CD4-positive, alpha-beta T cell treated with Interleukin-2 at 100 ng/mL for 4 hours (primary cell): Measurements from ENCODE around the gene S100A12.
"Not testable (repeated sequence)": the region's sequence is repeated elsewhere in the genome, so short reads cannot be mapped to it uniquely, and the experiment has no call there.

ENCODE experiments used
- DNase-seq: peaks from one replicate; pipeline ENCODE4 v3.0.0-alpha.2; 2020; ENCODE audit warnings: low spot score

The S100A12 gene

GRCh38 chr1:153375511-153375910, at the start of gene S100A12:
Gene S100A12, minus strand, starts transcription at chr1:153375621. Its CDS starts 1,029 bp downstream, at chr1:153374592.
- no peak for DNase-seq

GRCh38 chr1:153422450-153423068, 47.1 kb upstream of the S100A12 start:
- DNase-seq = peak; percentile 55

GRCh38 chr1:153420306-153420705, 44.9 kb upstream of the S100A12 start:
- no peak for DNase-seq

- not testable (repeated sequence) for DNase-seq
Measured at GRCh38 chr1:153419436-153419793, 44.0 kb upstream of the S100A12 start.

GRCh38 chr1:153418758-153419435, 43.5 kb upstream of the S100A12 start:
- DNase-seq = not testable (repeated sequence)

DNA sequence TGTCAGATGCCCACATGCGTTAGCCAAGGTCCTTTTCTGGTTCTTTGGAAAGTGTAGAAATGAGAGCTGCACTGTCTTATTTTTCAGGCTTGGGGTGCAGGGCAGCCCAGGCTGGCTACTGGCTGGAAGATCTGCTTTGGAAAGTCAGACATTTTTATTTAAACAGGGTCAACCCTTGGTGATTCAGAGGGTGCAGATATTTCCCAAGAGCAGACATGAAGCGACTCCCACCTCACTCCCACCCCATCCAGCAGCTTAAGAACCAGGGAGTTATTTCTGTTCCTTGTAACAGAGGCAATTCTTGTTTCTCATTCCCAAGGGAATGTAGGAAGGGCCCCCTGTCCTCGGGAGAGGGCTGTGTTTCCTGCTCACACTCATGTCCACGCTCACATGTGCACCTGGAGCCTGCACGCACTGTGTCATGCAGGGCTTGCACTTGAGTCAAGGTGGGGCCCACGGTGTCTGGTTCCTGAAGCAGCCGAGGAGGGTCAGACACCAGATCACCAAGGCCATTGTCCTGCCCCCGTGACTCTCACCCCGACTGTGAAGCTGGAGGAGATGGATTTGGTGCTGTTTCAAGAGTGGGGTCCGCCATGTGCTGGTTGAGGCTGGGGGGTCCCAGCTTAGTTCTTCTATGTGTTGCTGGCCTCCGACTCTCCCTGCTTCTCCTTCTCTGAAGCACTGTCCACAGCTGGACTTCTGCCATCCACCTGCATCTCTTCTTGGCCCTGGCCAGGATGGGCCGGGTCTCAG, 41.9 kb upstream of the S100A12 start:
- no peak for DNase-seq

GRCh38 chr1:153415850-153416570, 40.6 kb upstream of the S100A12 start, which contains the start of gene S100A7A:
Gene S100A7A, plus strand, starts transcription at chr1:153416520. Its CDS starts 1,563 bp downstream, at chr1:153418083.
- no peak for DNase-seq

DNA sequence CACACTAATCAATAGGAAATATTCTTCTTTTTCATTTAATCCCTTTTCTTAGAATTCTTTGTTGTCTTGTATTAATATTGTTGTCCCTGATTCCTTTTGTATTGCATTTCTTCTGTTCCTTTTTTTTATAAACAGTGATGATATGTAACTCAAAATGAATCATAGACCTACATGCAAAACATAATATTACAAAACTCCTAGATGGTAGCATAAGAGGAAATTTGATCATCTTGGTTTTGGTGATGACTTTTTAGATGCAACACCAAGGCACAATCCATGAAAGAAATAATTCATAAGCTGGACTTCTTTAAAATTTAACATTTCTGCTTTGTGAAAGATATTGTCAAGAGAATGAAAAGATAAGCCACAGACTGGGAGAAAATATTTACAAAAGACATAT, 38.5 kb upstream of the S100A12 start:
- DNase-seq = not testable (repeated sequence)

DNA sequence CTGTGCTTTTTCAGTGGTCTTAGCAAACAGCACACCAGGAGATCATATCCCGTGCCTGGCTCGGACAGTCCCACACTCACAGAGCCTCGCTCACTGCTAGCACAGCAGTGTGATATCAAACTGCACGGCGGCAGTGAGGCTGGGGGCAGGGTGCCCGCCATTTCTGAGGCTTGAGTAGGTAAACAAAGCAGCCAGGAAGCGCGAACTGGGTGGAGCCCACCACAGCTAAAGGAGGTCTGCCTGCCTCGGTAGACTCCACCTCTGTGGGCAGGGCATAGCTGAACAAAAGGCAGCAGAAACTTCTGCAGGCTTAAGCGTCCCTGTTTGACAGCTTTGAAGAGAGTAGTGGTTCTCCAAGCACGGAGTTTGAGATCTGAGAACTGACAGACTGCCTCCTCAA, 31.9 kb upstream of the S100A12 start:
- not testable (repeated sequence) for DNase-seq

DNA sequence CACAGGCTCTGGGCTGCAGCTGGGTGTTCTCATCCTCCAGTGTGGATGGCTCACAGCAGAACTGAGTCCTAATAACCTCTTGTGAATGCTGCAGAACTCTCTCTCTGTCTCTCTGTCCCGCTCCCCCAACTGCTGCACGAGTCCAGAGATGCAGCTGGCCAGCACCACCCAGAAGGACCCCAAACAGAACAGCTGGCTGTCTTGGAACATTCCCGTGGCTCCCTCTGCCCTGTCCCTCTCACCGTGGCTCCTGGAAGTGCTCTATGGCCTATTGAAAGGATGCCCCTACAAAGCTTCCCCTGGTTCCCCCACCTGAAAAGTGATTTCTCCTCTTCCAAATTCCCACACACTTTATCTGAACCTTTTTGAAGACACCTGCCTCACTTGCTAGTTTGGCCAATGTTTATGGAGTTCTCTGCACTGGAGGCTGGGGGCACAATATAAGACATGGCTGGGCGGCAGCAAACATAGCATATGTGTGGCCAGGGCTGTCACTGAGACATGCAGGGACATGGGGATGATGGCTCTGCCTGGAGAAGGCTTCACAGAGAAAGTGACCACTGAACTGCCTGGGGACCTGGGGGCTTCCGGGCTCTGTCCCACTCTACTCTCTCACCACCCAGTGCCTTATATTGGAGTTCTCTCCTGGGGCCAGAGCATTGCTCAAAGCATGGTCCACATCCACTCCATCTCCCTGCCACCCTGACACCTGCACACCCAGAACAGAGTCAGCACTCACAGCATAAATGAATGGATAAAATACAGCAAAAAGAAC, 30.6 kb upstream of the S100A12 start:
- DNase-seq = not testable (repeated sequence)

DNA sequence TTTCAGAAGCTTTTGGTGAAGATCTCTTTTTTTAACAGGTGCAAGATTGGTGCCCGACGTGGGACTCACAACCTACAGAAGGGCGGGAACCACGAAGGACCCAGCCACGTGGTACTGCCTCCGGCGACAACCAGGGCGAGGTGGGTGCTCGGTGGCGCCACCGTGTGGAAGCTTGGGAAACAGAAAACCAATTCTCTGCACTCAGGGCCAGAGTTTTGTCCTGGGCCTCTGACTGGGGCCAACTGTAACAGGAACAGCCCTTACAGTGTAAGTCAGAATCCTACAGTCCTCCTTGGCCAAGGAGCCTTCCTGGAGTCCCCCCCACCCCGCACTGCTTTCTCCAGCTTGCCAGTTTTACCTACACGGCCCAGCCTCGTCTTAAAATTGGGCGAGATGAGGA, 29.3 kb upstream of the S100A12 start:
- peak; percentile 45 for DNase-seq

DNA sequence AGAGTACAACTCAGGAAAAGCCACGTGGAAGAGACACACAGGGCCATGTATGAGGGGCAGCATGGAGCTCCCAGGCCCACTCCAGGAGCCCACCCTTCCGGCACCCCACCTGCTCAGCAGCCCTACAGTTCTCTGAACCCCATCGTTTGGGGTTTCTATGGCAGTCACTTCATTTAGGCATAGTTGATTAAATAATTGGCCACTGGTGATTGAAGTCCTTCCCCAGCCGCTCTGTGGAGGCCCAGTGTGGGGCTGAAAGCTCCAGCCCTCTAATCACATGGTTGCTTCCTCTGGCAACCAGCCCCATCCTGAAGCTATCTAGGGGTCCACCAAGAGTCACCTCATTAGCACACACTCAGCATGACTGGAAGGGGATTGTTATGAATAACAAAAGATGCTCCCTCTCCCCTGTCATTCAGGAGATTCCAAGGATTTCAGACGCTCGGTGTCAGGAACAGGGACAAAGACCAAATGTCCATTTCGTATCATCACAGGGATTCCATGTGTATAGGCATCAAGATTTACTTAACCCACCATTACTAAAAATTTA, 28.7 kb upstream of the S100A12 start:
- no peak for DNase-seq

DNA sequence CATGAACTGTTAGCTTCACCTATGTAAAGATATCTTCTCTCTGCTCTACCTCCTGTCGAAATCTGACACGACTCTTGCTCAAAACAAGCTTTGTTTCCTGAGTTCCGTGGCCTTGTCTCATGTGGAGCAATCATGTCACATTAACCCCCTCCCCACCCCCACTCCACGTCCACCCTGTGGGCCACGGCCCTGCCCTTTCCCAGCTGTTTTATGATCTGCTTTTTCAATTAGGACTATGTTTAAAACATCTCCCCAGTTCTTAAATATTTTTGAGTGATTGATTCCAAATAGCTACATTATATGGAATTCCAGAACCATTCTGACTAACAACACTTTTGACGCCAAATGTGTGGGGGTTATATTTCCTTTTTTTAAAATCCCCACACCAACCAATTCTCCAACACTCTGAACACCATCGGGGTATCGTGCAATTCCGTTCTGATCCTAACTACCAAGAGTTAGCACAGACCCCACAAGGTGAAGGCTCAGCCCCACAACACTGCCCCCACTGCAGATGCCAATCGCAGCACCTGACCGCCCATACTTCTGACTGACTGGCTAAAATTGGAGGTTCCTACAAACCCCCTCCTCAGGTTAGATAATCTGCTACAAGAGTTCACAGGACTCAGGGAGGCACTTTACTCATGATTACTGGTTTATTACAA, 28.1 kb upstream of the S100A12 start:
- no peak for DNase-seq

GRCh38 chr1:153402226-153402625, 26.8 kb upstream of the S100A12 start:
- DNase-seq = no peak

- DNase-seq = no peak
Measured at GRCh38 chr1:153401461-153401860, 26.0 kb upstream of the S100A12 start.

DNA sequence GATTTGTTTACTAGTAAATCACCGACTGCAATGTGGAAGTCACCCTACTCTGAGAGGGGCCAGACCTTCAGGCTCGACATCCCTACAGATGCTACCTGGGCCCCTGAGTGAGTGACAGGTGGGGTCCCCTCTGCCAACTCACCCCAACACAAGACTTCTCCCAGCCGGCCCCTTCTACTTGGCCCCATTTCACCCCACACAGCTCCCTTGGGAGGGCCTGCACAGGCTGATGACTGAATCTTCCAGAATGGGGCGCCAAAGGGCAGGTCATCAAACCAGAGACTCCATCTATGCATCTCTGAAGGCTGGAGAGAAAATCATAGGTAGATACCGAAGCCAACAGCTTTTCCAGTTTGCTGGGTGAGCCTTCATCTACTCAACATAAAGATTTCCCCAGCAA, 24.8 kb upstream of the S100A12 start:
- DNase-seq = no peak

GRCh38 chr1:153399401-153400055, 24.1 kb upstream of the S100A12 start:
- no peak for DNase-seq

DNA sequence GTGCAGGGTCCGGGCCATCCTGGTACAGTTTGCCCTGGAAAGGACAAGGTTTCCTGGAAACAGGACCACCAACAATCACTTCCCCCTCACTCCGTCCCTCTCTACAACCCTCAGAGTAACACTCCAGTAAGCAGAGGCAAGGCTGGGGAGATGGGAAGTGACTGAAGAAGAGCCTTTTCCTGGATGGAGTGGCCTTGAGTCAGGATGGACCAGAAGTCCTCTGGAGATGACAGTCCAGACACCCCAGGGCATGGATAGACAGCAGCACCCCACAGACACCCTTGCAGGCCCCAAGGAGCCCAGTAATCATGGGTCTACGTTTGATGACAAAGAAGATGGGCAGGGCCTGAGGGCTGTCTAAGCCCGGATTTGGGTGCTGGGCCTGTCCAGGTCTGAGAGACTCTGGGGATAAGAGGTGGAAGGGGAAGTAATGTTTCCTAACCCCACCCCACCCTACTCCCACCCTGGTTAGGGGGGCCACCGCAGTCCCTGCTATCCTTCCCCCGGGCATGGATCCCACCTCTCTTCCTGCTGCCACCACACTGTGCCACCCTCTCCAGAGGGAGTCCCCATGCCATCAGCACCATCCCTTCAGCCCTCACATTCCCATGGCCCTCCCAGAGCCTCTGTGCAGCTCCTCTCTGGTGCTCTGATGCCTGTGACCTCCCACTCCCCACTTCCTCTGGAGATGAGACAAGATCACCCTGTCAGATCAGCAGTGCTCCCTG, 22.7 kb upstream of the S100A12 start:
- no peak for DNase-seq
